NCI-H460 (cell line): ENCODE data around the gene HPDL. TPM values are rescaled to one million over a fixed set of nuclear protein-coding genes. Genes with fewer than 3 reads are reported as not detected.
"Not testable (repeated sequence)": the region's sequence is repeated elsewhere in the genome, so short reads cannot be mapped to it uniquely, and the experiment has no call there.

Experiments used
- DNase-seq: peaks from one replicate; pipeline ENCODE4 v3.0.0-alpha.2; 2016; ENCODE audit warnings: low read depth; ENCODE audit errors: extremely low read depth
- total RNA-seq: library from RNA; depleted of rRNA; stranded (reverse); fragments of >200 nt; shearing (Covaris generic); gene quantifications from 2 replicates; pipeline ENCODE4 v1.2.3, GENCODE V29; 2014; rRNA removed

The HPDL gene
- total RNA-seq, 1 experiment from 2014 or later = 2.9 TPM

GRCh38 chr1:45348966-45349677 lies 22.4 kb downstream of the HPDL start:
- no peak for DNase-seq

- DNase-seq = no peak
Observed at GRCh38 chr1:45351508-45351907, 24.8 kb downstream of the HPDL start.

- DNase-seq = no peak
Observed at GRCh38 chr1:45353685-45354084, 27.0 kb downstream of the HPDL start.

GRCh38 chr1:45354838-45355237 lies 28.1 kb downstream of the HPDL start:
- no peak for DNase-seq

GRCh38 chr1:45355683-45356082 lies 29.0 kb downstream of the HPDL start:
- no peak for DNase-seq

GRCh38 chr1:45356186-45356585 lies 29.5 kb downstream of the HPDL start:
- no peak for DNase-seq

- DNase-seq = peak; percentile 38
Observed at GRCh38 chr1:45359882-45360513, 33.3 kb downstream of the HPDL start.

- not testable (repeated sequence) for DNase-seq
Observed at GRCh38 chr1:45360981-45361380, 34.3 kb downstream of the HPDL start.

GRCh38 chr1:45364294-45364693 lies 37.6 kb downstream of the HPDL start:
- no peak for DNase-seq

GRCh38 chr1:45365051-45365450 lies 38.4 kb downstream of the HPDL start:
- no peak for DNase-seq

GRCh38 chr1:45370575-45370974 lies 43.9 kb downstream of the HPDL start:
- no peak for DNase-seq

- no peak for DNase-seq
Observed at GRCh38 chr1:45373573-45373972, 46.9 kb downstream of the HPDL start.

GRCh38 chr1:45375104-45376090 lies 48.7 kb downstream of the HPDL start:
- DNase-seq = no peak

- no peak for DNase-seq
Observed at GRCh38 chr1:45378184-45378583, 51.5 kb downstream of the HPDL start.

Other genes with a start within 250 kb of the HPDL start
- gene ZSWIM5, start 120.3 kb upstream of the HPDL start, total RNA-seq = 2.6 and 2.9 TPM in 2 replicates
- 7.6 and 7.7 TPM in 2 replicates for gene TOE1, start 13.3 kb downstream of the HPDL start, total RNA-seq
- 10.1 and 10.9 TPM in 2 replicates for gene MUTYH, start 13.5 kb downstream of the HPDL start, total RNA-seq
- 0.27 and 0.52 TPM in 2 replicates for gene TESK2, start 164.3 kb downstream of the HPDL start, total RNA-seq
- 2.9 and 3.5 TPM in 2 replicates for gene CCDC163, start 173.2 kb downstream of the HPDL start, total RNA-seq
- 1.1 and 1.6 TPM in 2 replicates for gene MMACHC, start 173.4 kb downstream of the HPDL start, total RNA-seq
- 1,806 and 1,917 TPM in 2 replicates for gene PRDX1, start 195.0 kb downstream of the HPDL start, total RNA-seq
- 85.0 and 95.1 TPM in 2 replicates for gene AKR1A1, start 223.9 kb downstream of the HPDL start, total RNA-seq